ENCODE data around the gene ERBB3. TPM values are rescaled to one million over a fixed set of nuclear protein-coding genes. Genes with fewer than 3 reads are reported as not detected.

The ERBB3 gene
- total and polyA plus RNA-seq, 2 of the 8 experiments (the other 6 are each of a cell fraction or from before 2014, with no cell fraction given), result 33.9 to 52.4 TPM

DNA sequence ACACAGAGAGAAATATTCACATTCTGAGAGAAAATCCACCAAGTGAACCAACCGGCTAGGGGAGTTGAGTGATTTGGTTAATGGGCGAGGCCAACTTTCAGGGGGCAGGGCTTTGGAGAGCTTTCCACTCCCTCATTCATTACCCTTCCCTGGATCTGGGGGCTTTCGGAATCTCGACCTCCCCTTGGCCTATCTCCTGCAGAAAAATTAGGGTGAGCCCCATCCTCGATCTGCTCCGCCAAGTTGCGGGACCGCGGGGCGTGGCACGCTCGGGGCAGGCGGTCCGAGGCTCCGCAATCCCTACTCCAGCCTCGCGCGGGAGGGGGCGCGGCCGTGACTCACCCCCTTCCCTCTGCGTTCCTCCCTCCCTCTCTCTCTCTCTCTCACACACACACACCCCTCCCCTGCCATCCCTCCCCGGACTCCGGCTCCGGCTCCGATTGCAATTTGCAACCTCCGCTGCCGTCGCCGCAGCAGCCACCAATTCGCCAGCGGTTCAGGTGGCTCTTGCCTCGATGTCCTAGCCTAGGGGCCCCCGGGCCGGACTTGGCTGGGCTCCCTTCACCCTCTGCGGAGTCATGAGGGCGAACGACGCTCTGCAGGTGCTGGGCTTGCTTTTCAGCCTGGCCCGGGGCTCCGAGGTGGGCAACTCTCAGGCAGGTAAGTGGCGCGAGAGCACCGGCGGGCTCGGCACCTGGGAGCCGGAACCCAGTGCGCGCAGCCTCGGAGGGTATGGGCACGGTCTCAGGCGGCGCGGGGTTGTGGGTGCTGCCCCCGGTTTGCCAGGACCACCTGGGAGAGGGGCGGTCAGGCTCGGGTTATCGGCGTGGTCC, at the start of gene ERBB3 (continued):
- TF ChIP-seq YY1 (IDR thresholded peaks at IDR 0.05; ENCODE audit: low read depth, low read length) (no peak), BCL11A (IDR thresholded peaks at IDR 0.05; ENCODE audit: low read depth in 2 of 2, low read length in 2 of 2) (no peak), TBP (IDR thresholded peaks at IDR 0.05; ENCODE audit: low read depth, low read length) (no peak; the same call in 1 of the 2 replicates), RBBP5 (IDR thresholded peaks at IDR 0.05; ENCODE audit: borderline replicate concordance, low read depth, low read length) (peak; percentile 89), CHD1 (IDR thresholded peaks at IDR 0.05; ENCODE audit: low read depth, low read length) (no peak)

Measured in H1 (cell line).